Hematopoietic multipotent progenitor cell treated with erythropoietin and hydrocortisone succinate and interleukin-3 and kit ligand, for 8 days (in vitro differentiated cells): ENCODE results near the gene DCAF7.

Experiments
- DNase-seq: peaks from one replicate; pipeline ENCODE4 v3.0.0-alpha.2; 2015

The DCAF7 gene

DNA sequence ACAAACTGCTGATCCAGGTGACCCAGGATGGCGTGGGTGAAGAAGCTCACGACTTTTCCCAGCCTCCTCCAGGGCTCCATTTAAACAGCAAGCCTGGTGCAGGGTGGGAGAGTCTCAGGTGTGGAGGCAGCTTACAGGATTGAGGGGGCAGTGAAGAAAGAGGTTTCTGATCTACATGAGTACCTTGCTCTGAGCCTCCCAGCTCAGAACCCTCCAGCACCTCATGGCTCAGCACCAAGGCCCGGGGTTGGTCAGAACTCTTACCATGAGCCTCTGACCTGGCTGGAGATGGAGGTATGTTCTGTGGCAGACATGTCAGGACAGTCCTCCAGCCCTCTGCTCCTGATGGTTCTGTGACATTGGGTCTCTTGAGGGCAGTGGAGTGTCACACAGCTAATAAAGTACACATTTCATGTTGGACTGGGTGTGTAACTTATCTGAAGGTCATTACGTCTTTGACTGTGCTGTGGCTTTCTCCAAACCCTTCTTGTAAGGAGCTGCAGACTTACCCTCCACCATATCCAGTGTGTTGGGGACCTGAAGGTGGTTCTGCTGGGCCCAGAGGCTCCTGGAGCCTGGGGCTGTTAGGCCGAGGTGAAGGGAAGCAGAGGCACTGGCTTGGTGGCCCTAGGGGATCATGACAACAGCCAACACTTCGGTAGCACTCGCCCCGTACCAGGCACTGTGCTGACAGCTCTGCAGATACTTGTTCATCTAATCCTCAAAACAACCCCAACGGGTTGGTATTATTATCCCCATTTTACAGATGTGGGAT, 3.8 kb upstream of the DCAF7 start:
- DNase-seq: no peak

DNA sequence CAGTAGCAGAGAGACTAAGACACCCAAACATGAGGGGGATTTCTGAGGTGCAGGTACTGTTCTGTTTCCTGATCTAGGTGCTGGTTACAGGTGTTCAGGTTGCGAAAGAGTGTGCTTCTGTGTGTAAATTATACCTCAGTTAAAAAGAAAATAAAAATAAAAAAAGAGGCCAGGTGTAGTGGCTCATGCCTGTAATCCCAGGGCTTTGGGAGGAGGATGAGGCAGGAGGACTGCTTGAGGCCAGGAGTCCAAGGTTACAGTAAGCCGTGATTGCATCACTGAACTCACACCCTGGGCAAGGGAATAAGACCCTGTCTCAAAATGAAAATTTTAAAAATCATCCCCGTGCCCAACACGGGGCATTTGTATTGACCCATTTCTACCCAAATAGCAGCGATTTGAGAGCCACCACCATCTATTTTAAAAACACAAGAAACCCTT, 3.2 kb upstream of the DCAF7 start:
- DNase-seq: no peak

DNA sequence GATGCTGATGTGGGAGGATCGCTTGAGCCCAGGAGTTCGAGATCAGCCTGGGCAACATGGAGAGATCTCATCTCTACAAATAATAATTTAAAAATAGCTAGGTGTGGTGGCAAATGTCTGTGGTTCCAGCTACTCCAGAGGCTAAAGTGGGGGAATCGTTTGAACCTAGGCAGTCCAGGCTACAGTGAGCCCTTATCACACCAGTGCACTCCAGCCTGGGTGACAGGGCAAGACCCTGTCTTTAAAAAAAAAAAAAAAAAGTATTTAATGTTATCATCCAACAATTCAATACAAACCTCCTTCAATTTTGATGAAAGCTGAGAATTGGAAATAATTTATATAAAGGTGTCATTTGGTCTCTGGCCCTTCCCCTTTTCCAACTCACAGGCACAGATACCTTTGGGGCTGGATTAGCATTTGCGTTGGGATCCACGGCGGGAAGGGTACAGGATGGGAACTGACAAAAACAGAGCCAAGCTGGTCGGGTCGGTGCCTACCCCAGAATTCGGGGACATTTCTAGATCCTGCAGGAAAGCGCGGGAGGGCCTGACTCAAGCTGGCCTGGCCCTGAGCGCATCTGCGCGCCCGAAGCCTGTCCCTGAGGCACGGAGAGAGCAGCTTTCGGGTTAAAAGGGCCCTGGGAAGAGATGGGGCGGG, 860 bp upstream of the DCAF7 start:
- DNase-seq: peak; percentile 88

DNA sequence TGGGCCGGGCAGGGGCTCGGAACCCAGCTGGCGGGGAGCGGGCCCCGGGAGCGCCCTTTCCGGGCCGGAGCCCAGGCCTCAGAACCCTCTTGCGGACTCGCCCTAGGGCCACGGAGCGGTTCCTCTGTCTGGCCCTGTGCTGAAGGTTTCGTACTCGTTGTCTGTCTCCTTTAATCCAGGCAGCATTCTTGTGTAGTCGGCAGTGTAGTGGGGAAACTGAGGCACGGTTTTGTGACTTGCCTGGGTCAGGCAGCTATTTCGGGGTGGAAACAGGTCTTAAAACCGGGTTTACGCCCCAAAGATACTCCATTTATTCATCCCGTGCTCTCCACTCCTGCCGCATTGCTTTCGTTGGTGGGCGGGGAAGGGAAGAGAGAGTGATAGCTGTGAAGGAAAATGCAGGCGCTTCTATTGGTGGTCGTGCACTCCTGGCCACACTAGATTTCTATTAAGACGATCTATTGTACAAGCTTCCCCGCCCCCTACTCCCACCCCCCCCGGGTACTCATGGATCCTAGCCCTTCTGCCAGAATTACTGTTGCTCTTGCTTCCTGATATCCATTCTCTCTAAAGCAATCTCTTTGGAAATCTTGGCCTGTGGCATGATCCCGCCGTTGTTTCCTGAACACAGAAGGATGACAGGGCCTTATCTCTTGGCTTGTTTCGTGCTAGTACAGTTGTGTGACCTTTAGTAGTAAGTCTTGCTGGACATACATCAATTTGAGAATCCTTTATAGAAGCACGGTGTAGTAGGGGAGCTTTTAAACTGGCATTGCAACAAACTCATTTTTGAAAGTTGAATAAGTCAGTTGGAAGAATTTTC, 751 bp downstream of the DCAF7 start:
- DNase-seq: peak; percentile 66

DNA sequence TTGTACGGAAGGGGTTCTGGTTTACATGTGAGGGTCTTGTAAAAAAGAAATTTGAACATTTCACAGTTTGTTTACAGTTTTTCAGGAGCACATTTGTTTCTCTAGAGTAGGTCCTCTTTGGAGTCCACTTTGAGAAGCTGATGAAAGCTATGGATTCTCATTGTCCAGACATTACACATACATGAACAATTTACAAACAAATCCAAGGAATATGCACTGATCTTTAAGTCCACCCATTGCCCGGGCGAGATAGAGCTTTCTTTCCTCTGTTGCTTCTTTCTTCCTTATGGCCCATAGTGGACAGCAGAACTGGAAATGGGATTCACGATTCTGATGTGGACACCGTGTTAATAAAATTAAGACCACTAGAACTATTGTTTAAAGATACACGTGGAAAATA, 1.9 kb downstream of the DCAF7 start:
- DNase-seq: no peak

DNA sequence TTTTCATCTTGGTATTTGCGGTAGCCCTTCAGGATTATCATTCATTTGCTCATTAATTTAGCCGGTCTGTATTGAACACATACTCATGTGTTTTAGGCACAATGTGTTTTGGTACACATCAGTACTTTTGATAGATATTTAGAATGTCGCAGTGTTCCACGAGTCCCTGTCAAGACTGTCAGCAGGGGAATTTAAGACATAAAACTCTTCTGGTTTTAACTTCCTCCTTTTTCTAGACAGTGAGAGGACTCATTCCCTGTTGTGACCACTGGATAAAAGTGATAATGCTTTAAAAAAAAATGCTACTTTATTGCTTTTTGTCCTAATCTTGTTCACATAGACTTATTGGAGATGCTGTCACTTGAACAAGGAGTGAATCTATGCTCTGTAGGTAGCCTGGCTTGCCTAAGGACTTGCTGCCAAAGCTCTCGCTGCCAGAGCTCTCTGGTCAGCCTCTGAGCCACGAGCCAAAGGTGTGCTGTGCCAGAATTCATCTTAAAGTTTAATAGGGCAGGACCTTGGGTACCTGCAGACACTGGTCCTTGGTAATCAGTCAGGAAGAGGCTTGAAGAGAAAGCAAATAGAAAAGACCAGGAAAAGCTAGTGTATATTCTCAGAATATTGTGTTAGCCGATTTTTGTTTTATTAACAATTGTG, 5.4 kb downstream of the DCAF7 start:
- no peak for DNase-seq

DNA sequence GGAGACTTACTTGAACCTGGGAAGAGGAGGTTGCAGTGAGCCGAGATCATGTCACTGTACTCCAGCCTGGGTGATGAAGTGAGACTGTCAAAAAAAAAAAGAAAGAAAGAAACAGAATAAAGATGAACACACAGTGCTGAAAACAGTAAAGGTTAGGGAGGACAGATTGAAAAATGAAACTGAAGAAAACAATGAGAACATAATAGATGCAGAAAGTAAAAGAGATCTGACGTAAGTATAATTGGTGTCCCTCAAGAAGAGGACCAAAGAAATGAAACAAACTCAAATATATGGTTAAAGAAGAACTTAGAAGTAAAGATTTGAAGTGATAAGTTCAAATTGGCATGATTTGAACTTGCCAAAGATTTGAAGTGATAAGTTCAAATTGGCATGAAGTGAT, 7.1 kb downstream of the DCAF7 start:
- DNase-seq: no peak

DNA sequence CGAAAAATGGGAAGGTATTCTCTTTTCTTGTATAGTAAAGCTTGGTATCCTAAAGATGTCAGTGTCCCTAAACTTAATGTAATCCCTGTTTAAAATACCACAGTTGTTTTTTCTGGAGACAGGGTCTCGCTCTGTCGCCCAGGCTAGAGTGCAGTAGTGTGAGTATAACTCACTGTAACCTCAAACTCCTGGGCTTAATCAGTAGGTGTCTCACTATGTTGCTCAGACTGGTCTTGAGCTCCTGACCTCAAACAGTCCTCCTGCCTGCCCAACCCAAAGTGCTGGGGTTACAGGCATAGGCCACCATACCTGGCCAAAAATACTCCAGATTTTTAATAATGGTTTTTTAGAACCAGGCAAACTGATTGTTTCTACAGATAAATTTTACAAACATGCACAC, 8.2 kb downstream of the DCAF7 start:
- DNase-seq: no peak

DNA sequence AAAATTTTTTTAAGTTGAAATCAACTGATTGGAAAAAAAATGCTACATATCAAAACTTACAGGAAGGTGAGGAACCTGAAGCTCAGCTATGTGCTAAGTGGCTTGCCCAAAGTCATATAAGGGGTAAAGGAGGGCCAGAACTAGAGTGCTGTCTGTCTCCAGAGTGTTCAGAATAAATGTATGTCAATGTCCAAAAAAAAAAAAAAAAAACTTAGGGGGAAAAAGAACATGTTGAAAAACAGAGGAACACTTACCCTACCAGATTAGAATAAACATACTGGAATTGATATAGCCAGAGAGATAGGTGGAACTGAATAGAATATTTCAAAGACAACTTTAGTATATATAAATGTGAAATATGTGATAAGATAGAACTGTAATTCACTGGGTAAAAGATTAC, 11.5 kb downstream of the DCAF7 start:
- DNase-seq: no peak

DNA sequence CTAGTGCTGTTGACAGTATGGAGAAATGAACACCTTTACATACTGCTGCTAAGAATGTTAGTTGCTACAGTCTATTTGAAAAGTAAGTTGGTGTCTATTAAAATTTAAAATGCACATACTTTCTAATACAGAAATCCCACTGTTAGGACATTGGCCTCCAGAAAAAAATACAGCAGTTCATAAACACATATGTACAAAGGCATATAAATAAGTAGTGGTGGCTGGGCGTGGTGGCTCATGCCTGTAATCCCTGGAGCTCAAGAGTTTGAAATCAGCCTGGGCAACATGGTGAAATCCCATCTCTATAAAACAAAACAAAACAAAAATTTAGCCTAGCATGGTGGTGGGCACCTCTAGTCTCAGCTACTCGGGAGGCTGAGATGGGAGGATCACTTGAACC, 13.1 kb downstream of the DCAF7 start:
- DNase-seq: no peak

DNA sequence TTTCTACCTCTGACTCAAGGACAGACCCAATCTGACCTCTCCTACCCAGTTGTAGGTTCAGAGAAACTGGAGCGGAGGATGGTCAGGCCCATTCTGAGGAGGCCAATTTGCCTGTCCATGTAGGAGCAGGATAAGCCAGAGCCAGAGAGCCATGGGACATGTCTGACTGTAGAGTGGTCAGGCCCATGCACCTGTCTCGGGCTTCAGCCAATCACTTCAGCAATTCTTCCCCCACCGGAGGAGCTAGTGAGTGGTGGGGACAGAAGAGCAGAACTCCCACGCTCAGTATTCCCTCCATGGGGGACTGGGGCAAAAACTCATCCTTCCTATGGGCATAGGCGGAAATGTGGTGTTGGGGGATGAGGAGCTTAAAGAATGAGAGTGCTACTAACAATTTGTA, 14.3 kb downstream of the DCAF7 start:
- DNase-seq: no peak

DNA sequence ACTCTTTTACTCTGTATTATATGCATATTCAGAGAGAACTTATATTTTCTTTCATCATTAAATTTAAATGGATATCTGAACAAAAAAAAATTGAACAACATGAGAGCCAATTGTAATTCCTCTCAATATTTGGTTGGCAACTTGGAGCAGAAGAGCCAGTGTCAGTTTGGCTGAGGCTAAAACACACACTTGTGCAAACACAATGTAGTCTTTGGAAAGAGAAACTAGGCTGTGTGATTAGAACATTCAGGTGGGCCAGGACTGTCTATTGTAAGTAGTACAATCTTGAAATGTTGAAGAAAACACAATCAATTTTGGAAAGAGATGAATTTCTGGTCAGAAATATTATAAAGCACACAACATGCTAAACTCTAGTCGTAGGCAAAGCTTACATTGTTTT, 17.0 kb downstream of the DCAF7 start:
- DNase-seq: no peak

DNA sequence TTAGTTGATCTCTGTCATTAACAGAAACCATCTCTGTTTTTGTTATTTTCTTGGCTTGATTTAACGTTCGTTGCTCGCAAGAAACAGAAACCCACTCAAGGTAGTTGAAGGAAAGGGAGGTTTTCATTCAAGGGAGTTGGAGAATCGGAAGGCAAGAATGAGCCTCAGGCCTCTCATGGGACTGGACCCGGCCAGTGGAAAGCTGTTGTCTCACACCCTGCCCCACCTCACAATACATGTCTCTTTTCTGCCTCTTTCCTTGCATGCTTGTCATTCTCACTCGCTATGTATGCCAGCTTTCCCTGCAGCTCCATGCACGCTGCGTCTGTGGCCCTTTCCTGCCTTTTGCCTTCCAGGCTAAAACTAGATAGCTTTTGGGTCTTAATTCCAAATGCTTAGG, 18.3 kb downstream of the DCAF7 start:
- DNase-seq: no peak

DNA sequence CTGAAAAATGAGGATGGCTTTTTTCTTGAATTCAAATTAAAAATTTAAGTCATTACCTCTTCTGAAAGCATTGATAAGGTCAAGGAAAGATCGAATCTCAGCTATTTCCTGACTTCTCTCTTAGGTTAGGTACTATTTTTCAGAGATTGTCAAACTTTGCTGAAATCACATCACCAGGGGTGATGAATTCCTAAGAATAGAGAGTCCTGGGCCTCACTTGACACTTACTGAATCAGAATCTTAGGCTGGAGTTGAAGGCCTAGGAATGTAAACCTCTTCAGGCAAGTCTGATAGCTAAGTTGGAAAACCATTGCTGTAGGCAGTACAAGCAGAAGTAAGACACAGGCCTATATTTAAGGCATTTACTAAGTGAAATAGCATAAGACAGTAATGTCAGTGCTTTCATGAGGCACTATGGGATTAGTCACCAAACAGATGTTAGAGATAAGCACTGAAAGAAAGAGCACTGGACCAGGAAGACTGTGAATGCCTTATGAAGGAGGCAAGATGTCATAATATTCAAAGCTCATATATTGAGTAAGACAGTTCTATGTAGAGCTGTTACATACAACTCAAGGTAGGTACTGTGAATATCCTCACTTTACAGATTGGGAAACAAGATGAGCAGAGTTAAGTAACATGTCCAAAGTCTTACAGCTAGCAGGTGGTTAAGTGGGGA, 21.5 kb downstream of the DCAF7 start:
- peak; percentile 58 for DNase-seq

DNA sequence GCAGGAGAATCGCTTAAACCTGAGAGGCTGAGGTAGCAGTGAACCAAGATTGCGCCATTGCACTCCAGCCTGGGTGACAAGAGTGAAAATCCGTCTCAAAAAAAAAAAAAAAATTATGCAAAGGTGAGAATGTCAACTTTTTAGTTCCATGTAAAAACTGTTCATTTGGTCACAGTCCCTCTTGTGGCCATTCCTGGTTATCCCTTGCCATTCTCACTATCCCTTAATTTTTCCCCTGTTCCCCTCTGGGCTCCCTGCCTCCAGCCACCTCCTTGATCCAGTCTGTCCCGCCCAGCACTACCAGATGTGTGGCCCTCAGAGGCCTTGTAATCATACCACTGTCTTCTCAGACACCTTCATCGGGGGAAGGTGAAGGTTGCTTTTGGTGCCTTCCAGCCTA, 23.4 kb downstream of the DCAF7 start:
- DNase-seq: no peak

DNA sequence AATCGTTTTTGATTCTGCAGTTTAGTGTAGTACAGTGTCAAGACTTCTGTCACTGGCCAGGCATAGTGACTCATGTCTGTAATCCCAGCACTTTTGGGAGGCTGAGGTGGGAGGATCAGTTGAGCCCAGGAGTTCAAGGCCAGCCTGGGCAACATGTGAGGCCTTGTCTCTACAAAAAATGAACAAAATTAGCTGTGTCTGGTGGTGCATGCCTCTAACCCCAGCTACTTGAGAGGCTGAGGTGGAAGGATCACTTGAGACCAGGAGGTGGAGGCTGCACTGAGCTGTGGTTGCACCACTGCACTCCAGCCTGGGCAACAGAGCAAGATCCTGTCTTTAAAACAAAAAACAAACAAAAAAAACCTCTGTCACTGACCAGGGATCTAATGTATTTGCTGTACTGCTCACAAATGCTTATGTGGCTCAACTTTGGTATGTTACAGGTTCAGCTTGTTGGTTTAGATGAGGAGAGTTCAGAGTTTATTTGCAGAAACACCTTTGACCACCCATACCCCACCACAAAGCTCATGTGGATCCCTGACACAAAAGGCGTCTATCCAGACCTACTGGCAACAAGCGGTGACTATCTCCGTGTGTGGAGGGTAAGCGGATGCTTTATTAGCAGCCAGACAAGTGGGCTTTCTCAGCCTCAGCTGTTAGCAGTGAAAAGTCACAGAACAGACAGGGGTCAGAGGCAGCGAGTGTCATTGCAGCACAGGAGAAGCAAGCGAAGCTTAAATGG, 27.9 kb downstream of the DCAF7 start:
- no peak for DNase-seq

DNA sequence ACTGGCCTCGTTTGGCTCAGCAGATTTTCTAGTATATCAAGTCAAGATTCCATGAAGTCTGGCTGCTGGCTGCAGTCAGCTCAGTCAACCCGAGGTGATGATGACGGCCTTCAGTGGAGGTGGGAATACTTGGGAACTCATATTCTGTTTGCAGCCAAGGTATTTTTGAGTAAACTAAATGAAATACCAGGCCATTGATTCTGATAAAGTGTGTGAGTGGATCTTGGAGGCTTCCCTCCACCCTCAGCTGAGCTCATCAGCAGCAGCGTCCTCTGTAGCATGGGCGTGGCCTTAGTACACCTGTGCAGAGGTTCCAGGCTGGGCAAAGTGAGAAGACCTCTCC, 28.5 kb downstream of the DCAF7 start:
- DNase-seq: no peak

DNA sequence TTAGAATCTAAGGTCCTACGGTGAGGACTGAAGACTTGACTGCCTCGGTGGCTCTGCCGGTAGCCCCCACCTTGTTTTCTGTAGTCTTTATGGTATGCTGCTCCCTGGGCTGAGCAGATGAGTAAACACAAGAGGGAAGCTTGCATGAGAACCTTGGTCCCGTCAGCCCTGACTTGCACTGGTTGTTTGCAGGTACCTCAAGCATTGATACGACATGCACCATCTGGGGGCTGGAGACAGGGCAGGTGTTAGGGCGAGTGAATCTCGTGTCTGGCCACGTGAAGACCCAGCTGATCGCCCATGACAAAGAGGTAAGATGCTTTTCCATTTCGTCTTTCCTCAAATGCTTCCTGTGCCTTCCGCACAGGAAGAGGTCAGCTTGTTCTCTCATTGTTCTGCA, 29.4 kb downstream of the DCAF7 start:
- DNase-seq: no peak

DNA sequence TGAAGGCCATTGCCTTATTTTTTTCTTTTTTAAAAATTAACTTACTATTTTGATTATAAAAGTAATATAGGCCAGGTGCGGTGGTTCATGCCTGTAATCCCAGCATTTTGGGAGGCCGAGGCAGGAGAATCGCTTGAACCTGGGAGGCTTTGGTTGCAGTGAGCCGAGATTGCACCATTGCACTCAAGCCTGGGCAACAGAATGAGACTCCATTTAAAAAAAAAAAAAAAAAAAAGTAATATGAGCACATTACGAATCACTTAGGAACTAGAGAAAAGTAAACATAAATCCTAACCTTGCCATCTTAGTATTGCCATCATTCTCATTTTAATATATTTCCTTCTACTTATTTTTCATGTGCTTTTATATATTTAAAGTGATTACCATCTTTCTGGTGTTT, 37.5 kb downstream of the DCAF7 start:
- DNase-seq: no peak

DNA sequence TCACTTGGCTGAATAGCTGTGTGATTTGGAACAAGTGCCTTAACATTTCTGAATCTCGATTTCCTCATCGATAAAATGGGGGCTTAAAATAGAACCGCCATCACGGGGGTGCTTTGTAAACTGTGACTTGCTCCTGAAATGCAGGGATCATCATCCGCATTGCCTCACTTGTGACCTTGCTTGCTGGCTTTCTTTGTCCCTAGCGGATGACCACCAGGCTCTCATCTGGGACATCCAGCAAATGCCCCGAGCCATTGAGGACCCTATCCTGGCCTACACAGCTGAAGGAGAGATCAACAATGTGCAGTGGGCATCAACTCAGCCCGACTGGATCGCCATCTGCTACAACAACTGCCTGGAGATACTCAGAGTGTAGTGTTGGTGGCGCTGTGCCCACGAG, 38.5 kb downstream of the DCAF7 start:
- DNase-seq: no peak

DNA sequence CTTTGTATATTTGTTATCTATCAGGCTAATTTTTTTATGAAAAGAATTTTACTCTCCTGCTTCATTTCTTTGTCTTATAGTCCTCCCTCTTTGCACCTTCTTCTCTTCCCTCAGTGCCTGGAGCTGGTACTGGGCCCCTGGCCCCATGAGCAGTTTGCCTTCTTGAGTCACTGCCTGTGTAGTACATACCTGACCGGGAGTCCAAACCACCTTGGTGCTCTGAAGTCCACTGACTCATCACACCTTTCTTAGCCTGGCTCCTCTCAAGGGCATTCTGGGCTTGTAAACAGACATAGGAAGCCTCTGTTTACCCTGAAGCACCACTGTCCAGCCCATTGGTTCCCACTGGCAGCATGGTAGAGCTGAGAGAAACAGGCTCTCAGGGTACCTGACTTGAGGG, 39.4 kb downstream of the DCAF7 start:
- DNase-seq: no peak

DNA sequence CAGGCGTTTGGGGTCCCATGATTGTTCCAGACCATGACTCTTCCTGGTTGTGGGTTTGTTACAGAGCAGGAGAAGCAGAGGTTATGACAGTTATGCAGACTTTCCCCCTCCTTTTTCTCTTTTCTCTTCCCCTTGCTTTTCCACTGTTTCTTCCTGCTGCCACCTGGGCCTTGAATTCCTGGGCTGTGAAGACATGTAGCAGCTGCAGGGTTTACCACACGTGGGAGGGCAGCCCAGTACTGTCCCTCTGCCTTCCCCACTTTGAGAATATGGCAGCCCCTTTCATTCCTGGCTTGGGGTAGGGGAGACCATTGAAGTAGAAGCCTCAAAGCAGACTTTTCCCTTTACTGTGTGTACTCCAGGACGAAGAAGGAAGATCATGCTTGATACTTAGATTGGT, 42.5 kb downstream of the DCAF7 start:
- DNase-seq: no peak
